GM12874 (cell line): ENCODE results near the gene PLD1.

Source experiments
- TF ChIP-seq, protein P1 (sequence below): IDR thresholded peaks from 2 replicates; pipeline ENCODE4 v1.5.1; 2011; ENCODE audit warnings: low read depth, mild to moderate bottlenecking, control low read depth, low read length, moderate library complexity; ENCODE audit not compliant: insufficient read depth

PLD1 gene

DNA sequence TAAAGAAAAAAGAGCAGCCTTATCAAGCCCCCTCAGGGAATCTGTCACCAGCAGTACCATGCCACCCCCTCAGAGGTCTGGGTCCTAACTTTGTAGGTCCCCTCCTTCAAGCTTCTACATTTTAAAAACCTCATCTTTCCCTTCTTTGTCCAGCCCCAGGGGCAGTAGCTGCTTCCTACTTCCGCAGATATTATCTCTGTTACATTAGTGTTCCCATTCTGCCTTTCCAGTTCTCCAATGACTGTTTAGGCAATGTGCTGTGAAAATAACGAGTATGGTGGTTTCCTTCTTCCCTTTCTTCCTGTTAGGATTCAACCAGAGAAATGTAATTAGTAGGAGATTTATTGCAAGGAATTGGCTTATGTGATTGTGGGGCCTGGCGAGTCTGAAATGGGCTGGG lies 224.0 kb downstream of the PLD1 start:
- TF ChIP-seq, protein P1, sequence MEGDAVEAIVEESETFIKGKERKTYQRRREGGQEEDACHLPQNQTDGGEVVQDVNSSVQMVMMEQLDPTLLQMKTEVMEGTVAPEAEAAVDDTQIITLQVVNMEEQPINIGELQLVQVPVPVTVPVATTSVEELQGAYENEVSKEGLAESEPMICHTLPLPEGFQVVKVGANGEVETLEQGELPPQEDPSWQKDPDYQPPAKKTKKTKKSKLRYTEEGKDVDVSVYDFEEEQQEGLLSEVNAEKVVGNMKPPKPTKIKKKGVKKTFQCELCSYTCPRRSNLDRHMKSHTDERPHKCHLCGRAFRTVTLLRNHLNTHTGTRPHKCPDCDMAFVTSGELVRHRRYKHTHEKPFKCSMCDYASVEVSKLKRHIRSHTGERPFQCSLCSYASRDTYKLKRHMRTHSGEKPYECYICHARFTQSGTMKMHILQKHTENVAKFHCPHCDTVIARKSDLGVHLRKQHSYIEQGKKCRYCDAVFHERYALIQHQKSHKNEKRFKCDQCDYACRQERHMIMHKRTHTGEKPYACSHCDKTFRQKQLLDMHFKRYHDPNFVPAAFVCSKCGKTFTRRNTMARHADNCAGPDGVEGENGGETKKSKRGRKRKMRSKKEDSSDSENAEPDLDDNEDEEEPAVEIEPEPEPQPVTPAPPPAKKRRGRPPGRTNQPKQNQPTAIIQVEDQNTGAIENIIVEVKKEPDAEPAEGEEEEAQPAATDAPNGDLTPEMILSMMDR: no peak

DNA sequence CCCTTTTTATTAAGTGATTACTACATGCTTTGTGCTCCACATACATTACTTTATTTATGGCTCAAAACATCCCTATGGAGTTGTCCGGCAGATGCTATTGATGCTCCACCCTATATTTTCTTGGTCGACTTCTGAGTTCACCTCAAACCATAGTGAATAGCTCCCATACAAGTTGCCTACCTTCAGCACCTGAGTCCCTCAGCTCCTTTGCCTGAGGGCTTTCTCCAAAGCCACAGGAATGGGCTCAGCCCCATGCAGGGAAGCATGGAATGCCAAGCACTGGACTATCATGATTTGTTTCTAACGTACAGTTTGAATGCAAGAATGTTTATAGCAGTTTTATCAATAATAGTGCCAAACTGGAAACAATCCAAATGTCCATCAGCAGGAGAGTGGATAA lies 225.2 kb downstream of the PLD1 start:
- TF ChIP-seq, protein P1: no peak

DNA sequence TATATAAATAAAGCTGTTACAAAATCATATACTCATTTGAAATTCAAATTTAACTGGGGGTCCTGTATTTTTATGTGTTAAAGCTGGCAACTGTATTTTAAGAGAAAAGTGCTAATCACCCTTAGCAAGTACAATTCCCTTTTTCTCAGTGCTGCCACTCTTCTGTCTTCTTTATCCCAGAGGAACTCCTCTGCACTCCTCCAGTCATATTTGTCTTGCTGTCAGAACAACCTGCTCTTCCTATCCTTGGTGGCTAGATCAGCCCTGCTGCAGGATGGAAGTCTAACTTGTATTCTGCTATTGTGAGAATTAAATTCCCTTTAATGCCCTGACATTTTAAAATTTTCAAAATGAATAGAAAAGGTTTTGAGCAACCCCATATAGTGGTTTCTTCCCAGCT lies 226.2 kb downstream of the PLD1 start:
- TF ChIP-seq, protein P1: no peak

DNA sequence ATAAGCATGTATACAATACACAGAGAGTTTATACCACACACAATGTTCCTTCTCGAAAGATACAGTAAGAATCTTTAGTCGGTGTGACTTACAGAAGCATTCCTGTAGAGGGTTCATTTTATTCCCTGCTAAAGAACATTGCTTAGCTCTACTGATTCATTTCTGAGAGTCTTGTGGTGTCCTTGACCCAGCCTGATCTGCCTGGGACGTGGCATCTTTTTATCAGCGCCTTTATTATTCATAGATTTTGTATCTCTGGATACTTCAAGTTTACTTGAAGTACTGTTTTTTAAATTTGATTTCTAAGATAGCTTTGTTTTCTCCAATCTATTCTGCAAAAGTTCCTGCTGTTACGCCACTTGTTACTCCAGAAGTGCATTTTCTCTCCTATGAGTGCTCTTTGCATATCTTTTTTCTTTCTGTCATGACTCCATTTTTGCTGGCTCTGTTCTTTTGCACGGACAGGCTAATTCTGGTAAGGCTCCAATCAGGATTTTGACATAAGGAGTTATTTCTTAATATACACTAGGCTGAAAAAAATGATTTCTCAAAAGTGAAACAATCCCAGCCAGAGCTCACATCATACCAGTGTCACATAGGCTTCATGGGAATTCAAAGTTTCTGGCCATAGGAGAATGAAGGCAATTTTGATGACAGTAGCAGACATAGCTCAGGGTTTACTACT lies 235.6 kb downstream of the PLD1 start:
- TF ChIP-seq, protein P1: no peak

DNA sequence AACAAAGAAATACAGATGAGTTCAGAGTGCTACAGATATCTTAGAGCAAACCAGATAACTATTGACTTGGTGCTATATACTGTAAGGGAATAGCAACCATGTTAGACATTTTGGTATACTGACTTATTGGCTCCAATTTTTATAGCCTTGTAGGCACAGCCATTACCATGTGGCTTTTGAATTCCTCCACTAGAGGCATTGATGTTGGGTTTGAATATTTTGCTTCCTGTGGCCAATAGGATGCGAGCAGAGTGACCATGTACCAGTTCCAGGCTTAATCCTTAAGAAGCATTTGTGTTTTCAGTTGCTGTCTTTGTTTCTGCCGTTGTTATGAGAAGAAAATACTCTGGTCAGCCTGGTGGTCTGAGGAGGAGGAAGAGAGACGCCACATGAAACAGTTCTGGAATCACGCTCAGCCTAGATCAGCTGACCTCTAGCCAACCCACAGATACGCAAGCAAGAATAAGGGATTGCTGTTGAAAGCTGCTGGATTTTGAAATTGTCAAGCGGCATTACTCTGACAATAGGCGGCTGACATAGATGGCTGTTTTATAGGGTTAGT lies 240.6 kb downstream of the PLD1 start:
- TF ChIP-seq, protein P1: no peak

DNA sequence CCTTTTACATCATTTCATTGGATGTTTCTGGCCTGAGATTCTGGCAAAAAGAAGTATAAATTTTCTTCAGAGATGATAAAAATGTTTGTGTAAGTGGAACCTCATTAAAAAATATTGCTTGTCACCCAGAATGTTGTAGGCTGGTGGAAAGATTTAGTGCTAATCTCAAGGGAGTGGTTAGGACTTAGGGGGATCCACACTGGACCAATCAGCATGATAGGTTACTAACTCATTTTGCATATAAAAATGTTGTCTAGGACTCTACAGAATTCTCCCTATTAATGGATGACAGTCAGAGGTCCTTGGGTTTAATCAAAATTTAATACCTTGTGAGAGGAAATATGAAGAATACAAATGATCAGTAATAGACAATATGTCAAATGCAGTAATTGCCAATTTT lies 241.5 kb downstream of the PLD1 start:
- TF ChIP-seq, protein P1: no peak

DNA sequence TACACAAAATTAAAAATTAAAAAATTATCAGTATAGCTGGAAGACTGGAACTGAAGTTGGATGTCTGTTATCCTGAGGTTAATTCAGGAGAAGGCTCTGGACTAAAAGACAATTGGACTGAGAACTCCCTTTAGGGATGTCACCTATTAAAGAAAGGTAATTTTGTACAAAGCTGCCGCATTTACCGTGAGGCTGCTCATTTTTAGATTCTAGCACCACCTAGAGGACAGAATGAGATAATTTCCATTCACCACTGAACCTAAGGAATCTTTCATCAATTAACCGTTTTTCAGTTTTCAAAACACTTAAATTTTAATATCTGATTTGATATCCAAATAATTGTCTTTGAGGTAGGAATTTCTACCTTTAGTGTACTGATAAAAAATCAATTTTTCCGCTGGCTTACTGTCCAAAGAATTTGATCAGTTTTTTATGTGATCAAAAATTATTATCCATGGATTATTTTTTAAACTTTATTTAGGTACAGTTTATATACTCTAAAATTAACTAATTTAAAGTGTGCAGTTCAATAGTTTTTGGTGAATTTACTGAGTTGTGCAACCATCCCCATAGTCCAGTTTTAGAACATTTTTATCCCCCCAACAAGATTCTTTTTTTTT lies 243.4 kb downstream of the PLD1 start:
- TF ChIP-seq, protein P1: peak; percentile 37; the same call in 1 of the 2 replicates
